Glutamatergic neuron (in vitro differentiated cells): ENCODE data around the gene FOSB. TPM values are rescaled to one million over a fixed set of nuclear protein-coding genes. Genes with fewer than 3 reads are reported as not detected.

Experiments
- DNase-seq: peaks from one replicate; pipeline ENCODE4 v3.0.0; 2022
- H3K27ac Mint-ChIP-seq: one replicate; pipeline ENCODE4 v1.8.0; 2020; ENCODE audit warnings: mild to moderate bottlenecking, mixed read lengths, inconsistent platforms; ENCODE audit not compliant: unreplicated experiment
- H3K27me3 Mint-ChIP-seq: one replicate; pipeline ENCODE4 v1.8.0; 2020; ENCODE audit warnings: mild to moderate bottlenecking, moderate library complexity, mixed read lengths, inconsistent platforms; ENCODE audit not compliant: unreplicated experiment
- H3K36me3 Mint-ChIP-seq: one replicate; pipeline ENCODE4 v1.8.0; 2020; ENCODE audit warnings: mild to moderate bottlenecking, mixed read lengths, inconsistent platforms; ENCODE audit not compliant: unreplicated experiment
- H3K4me1 Mint-ChIP-seq: one replicate; pipeline ENCODE4 v1.8.0; 2020; ENCODE audit warnings: mild to moderate bottlenecking, low read depth, mixed read lengths, inconsistent platforms; ENCODE audit not compliant: unreplicated experiment
- H3K4me3 Mint-ChIP-seq: one replicate; pipeline ENCODE4 v1.8.0; 2020; ENCODE audit warnings: mild to moderate bottlenecking, mixed read lengths, inconsistent platforms; ENCODE audit not compliant: unreplicated experiment
- H3K9me3 Mint-ChIP-seq: one replicate; pipeline ENCODE4 v1.8.0; 2020; ENCODE audit warnings: mild to moderate bottlenecking, moderate library complexity, mixed read lengths, inconsistent platforms; ENCODE audit not compliant: unreplicated experiment
- CTCF ChIP-seq: fragments of 200-600 bp; sonication (generic); IDR thresholded peaks from one replicate; pipeline ENCODE4 v1.5.0; 2021; ENCODE audit not compliant: partially characterized antibody, unreplicated experiment
- total RNA-seq: library from RNA; stranded (reverse); fragmentation: NEBNext Ultra II Directional; extraction: Animal tissue kit (Norgen Biotek cat#: 25700); gene quantifications from one replicate; pipeline ENCODE4 v1.2.1, GENCODE V29; 2021; ENCODE audit not compliant: unreplicated experiment

The FOSB gene
- total RNA-seq, 1 donor from 2014 or later: not detected

- Mint-ChIP-seq H3K4me1 (peaks cover 1% of the 10 kb centered on the region), H3K36me3 (no peaks in the 10 kb centered on the region), H3K9me3 (peaks cover 6% of the 10 kb centered on the region), H3K4me3 (peak overlapping the region; percentile 81), H3K27me3 (peaks cover 10% of the 10 kb centered on the region), H3K27ac (no peak overlapping the region)
- TF ChIP-seq CTCF: no peak
- no peak for DNase-seq
Measured at GRCh38 chr19:45442778-45443461, 24.9 kb upstream of the FOSB start.

GRCh38 chr19:45443462-45444317 lies 24.1 kb upstream of the FOSB start:
- H3K27me3 Mint-ChIP-seq: peaks cover 10% of the 10 kb centered on the region
- no peak for TF ChIP-seq CTCF
- DNase-seq: peak; percentile 88
- no peaks in the 10 kb centered on the region for H3K36me3 Mint-ChIP-seq
- peaks cover 1% of the 10 kb centered on the region for H3K4me1 Mint-ChIP-seq
- peak overlapping the region; percentile 95 for H3K4me3 Mint-ChIP-seq
- H3K9me3 Mint-ChIP-seq: peaks cover 6% of the 10 kb centered on the region
- H3K27ac Mint-ChIP-seq: peak overlapping the region; percentile 90

- TF ChIP-seq CTCF: no peak
- Mint-ChIP-seq H3K27me3 (peaks cover 13% of the 10 kb centered on the region), H3K4me1 (peaks cover 1% of the 10 kb centered on the region), H3K27ac (no peak overlapping the region), H3K4me3 (peak overlapping the region; percentile 70), H3K9me3 (peaks cover 6% of the 10 kb centered on the region), H3K36me3 (no peaks in the 10 kb centered on the region)
- DNase-seq: peak; percentile 93
Measured at GRCh38 chr19:45444318-45445041, 23.3 kb upstream of the FOSB start.

DNA sequence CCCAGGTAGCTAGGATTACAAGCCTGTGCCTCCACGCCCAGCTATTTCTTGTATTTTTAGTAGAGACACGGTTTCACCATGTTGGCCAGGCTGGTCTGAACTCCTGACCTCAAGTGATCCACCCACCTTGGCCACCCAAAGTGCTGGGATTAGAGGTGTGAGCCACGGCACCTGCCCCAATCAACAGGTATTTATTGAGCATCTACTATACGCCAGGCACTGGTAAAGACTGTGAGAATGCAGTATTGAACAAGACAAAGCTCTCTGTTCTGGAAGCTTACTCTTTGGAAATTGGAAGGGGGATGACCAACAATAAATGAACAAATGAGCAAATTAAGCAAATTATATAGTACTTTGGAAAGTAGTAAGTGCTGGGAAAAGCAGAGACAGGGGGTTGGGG lies 22.7 kb upstream of the FOSB start:
- H3K4me1 Mint-ChIP-seq: peaks cover 1% of the 10 kb centered on the region
- peaks cover 13% of the 10 kb centered on the region for H3K27me3 Mint-ChIP-seq
- H3K9me3 Mint-ChIP-seq: peaks cover 6% of the 10 kb centered on the region
- H3K27ac Mint-ChIP-seq: no peak overlapping the region
- TF ChIP-seq CTCF: no peak
- no peak overlapping the region for H3K4me3 Mint-ChIP-seq
- no peak for DNase-seq
- no peaks in the 10 kb centered on the region for H3K36me3 Mint-ChIP-seq
